Hematopoietic multipotent progenitor cell treated with erythropoietin and hydrocortisone succinate and interleukin-3 and kit ligand, for 15 days (in vitro differentiated cells): ENCODE data around the gene HAUS5.

Source experiments
- DNase-seq: peaks from one replicate; pipeline ENCODE4 v3.0.0-alpha.2; 2015; ENCODE audit warnings: low spot score

The HAUS5 gene

DNA sequence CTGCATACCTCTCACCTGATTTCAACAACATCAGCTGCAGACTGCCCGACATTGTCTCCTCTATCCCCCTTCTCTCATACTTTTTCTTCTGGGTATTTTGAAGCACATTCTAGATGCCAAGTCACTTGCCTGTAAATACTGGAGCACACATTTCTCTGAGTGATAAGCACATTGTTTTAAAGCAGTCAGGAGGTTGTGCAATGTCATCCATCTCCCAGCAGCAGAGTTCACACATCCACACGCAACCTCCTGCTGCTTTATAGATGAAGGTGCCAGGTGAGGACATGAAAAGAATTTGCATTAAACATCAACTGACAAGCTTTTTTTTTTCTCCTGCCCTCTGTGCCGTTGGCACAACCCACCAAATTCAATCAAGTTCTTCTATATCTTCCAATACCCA, 59.3 kb downstream of the HAUS5 start:
- peak; percentile 58 for DNase-seq

GRCh38 chr19:35673121-35673804, 60.7 kb downstream of the HAUS5 start:
- peak; percentile 31 for DNase-seq
